Cardiac ventricle fibroblast (primary cell): Measurements from ENCODE around the gene ANKRD2. TPM values are rescaled to one million over a fixed set of nuclear protein-coding genes. Genes with fewer than 3 reads are reported as not detected.

Experiments
- total RNA-seq: library from RNA; depleted of rRNA; stranded (reverse); fragments of >200 nt; gene quantifications from 2 replicates; pipeline ENCODE4 v1.2.3, GENCODE V29; 2015

The ANKRD2 gene
- not detected in 2 replicates for total RNA-seq

GRCh38 chr10:97572214-97572989, at the start of gene ANKRD2:
ANKRD2 (plus strand) TSS chr10:97572779; CDS start chr10:97572789, 10 bp downstream.

GRCh38 chr10:97584060-97584797, 11.7 kb downstream of the ANKRD2 start, which contains the start of gene HOGA1:
HOGA1 (plus strand) TSS chr10:97584389; CDS start chr10:97584704, 315 bp downstream.

GRCh38 chr10:97589479-97589878, 16.9 kb downstream of the ANKRD2 start, which contains the start of gene C10orf62:
C10orf62 (plus strand) TSS chr10:97589721; CDS start chr10:97589898, 177 bp downstream.

GRCh38 chr10:97632949-97633884, 60.6 kb downstream of the ANKRD2 start, which contains the start of gene MORN4:
MORN4 (minus strand) TSS chr10:97633500; CDS start chr10:97619653, 13,847 bp downstream.

Other genes starting within 250 kb of the ANKRD2 start
- 2.9 and 5.9 TPM in 2 replicates for gene FRAT2, start 238.1 kb upstream of the ANKRD2 start, total RNA-seq
- gene RRP12, start 171.4 kb upstream of the ANKRD2 start, total RNA-seq, result 13.1 and 23.2 TPM in 2 replicates
- 296 and 398 TPM in 2 replicates for gene PGAM1, start 146.6 kb upstream of the ANKRD2 start, total RNA-seq
- 21.7 and 22.3 TPM in 2 replicates for gene EXOSC1, start 126.8 kb upstream of the ANKRD2 start, total RNA-seq
- 20.1 and 24.5 TPM in 2 replicates for gene ZDHHC16, start 126.6 kb upstream of the ANKRD2 start, total RNA-seq
- gene MMS19, start 74.4 kb upstream of the ANKRD2 start, total RNA-seq, result 96.3 and 108 TPM in 2 replicates
- gene UBTD1, start 73.9 kb upstream of the ANKRD2 start, total RNA-seq, result 48.3 and 48.9 TPM in 2 replicates
- gene HOGA1, start 11.6 kb downstream of the ANKRD2 start, total RNA-seq, result not detected in 2 replicates
- gene C10orf62, start 16.9 kb downstream of the ANKRD2 start, total RNA-seq, result not detected in 2 replicates
- gene MORN4, start 60.7 kb downstream of the ANKRD2 start, total RNA-seq, result 2.7 and 15.4 TPM in 2 replicates
- gene PI4K2A, start 67.9 kb downstream of the ANKRD2 start, total RNA-seq, result 17.5 and 19.1 TPM in 2 replicates
- 6.4 and 6.8 TPM in 2 replicates for gene AVPI1, start 114.5 kb downstream of the ANKRD2 start, total RNA-seq
- 42.2 and 42.3 TPM in 2 replicates for gene MARVELD1, start 141.0 kb downstream of the ANKRD2 start, total RNA-seq
- 11.2 and 11.4 TPM in 2 replicates for gene ZFYVE27, start 164.3 kb downstream of the ANKRD2 start, total RNA-seq
- gene SFRP5, start 199.2 kb downstream of the ANKRD2 start, total RNA-seq, result 0.10 and 0.19 TPM in 2 replicates